ENCODE data around the gene HIVEP3.

GRCh38 chr1:41617336-41617735 is 301.4 kb downstream of the HIVEP3 start:
- TF ChIP-seq CEBPB (IDR thresholded peaks at IDR 0.05) (no peak), TAF1 (IDR thresholded peaks at IDR 0.05; ENCODE audit: low read depth) (no peak), USF1 (IDR thresholded peaks at IDR 0.05) (no peak), REST (IDR thresholded peaks at IDR 0.05; ENCODE audit: low read depth) (no peak), EP300 (IDR thresholded peaks at IDR 0.05; ENCODE audit: borderline replicate concordance) (no peak), MAX (IDR thresholded peaks at IDR 0.05) (no peak), YY1 (IDR thresholded peaks at IDR 0.05; ENCODE audit: low read depth) (no peak), FOXM1 (IDR thresholded peaks at IDR 0.05; ENCODE audit: borderline replicate concordance, low read depth) (no peak), RAD21 (IDR thresholded peaks at IDR 0.05; ENCODE audit: low read depth) (no peak), TEAD4 (IDR thresholded peaks at IDR 0.05) (no peak), NFIC (IDR thresholded peaks at IDR 0.05) (no peak), ZBTB7A (IDR thresholded peaks at IDR 0.05; ENCODE audit: low read depth) (no peak), TCF12 (IDR thresholded peaks at IDR 0.05; ENCODE audit: low read depth) (no peak)
